Activated T-helper 9 cell treated with anti-CD3 and anti-CD28 coated beads, Interleukin-2, amount 50 U/mL, for 16 hours (primary cell): ENCODE data around the gene ACSS1.

ENCODE experiments used
- DNase-seq: peaks from one replicate; pipeline ENCODE4 v3.0.0-alpha.2; 2020; ENCODE audit warnings: low read depth

Gene ACSS1

DNA sequence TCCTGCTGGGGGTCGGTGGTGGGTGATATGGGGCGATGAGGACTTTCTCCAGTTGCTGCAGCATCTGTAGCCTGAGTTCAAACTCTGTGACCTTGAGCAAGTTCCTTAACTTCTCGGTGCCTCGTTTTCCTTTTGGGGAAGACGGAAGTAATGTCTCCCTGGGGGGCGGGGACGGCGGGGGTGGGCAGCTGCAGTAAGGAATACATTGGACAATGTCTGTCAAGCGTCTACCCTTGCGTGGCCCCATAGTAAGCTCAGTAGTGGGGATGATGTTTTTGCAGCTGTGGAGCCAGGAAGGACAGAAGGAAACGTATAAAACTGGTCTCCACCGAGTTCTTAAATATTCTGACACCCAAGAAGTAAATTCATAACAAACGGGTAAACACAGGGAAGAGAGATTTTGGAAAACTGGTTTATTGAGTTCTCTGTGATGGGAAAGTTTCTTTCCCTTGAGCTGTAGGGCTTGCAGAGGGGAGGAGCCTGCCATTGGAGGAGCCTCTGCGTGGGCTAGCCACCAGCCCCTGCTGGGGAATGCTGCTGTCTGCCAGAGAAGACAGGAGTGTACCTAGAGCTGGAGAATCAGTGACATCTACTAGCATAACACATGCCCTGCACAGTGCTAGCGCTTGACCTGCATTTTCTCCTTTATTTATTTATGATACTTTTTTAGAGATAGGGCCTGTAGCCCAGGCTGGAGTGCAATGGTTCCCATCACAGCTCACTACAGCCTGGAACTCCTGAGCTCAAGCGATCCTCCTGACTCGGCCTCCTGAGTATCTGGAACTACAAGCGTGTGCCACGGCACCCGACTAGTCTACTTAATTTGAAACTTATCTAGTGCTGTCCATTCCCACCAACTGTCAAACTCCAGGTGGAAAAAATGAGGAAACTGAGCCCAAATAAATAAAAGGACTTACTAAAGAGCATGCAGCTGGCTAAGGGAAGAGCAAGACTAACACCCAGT, 1.2 kb upstream of the ACSS1 start:
- DNase-seq: no peak

DNA sequence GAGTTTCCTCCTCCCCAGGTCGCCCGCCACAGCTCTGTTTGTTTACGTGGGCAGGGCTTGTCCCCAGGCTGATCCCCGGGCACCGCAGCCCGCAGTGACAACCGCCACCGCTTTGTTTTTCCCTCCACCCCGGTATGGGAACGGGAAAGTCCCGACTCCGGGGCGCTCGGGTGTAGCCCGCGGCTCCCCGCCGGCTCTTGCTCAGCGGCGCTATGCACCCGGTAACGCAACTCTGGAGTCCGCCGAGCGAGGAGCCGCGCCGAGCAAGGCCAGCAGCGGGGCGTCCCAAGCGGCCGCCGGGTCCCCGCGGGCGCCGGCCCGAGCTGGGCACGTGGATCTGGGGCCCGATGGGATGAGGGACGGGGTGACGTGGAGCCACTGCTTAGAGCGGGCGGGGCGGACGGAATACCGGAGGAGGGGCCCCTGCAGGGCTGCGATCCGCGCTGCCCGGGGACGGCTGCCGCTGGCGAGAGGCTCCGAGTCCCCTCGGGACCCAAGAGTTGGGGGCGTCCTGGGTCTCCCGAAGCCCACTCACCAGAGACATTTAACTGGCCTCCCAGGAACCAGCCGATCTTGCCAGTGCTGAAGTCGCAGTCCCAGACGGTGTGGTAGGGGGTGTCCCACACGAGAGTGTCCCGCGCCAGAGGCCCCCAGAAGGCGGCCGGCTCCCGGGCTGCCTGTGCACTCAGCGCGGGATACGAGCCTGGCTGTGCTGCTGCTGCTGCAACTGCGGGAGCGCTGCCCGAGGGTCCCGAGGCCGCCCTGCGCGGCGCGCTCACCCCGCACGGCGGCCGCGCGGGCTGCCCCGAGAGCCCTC, 497 bp downstream of the ACSS1 start:
- peak; percentile 70 for DNase-seq

DNA sequence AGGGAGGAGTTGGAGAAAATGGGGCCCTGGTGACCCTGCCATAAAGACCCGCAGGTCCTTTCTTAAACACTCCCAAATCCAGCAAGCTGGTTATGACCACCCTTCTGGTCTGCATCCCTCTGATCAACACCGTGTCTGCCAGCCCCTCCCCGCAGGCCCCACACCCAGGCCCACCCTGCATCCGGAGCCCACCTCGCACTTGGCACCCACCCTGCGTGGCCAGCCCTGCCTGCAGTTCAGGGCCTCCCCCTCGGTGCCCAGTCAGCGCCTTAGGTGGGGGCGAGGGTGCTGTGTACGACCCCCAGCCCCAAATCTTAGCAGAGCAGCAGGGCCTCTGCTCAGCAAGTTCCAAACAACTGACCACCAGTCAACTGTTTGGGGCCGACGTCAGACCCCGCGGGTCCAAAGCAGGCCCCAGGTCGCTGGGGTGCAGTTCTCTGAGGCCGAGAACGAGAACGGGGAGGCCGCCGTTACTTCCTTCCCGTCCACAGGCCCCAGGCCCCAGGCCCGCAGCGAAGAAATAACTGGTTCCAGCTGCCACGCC, 1.2 kb downstream of the ACSS1 start:
- no peak for DNase-seq

DNA sequence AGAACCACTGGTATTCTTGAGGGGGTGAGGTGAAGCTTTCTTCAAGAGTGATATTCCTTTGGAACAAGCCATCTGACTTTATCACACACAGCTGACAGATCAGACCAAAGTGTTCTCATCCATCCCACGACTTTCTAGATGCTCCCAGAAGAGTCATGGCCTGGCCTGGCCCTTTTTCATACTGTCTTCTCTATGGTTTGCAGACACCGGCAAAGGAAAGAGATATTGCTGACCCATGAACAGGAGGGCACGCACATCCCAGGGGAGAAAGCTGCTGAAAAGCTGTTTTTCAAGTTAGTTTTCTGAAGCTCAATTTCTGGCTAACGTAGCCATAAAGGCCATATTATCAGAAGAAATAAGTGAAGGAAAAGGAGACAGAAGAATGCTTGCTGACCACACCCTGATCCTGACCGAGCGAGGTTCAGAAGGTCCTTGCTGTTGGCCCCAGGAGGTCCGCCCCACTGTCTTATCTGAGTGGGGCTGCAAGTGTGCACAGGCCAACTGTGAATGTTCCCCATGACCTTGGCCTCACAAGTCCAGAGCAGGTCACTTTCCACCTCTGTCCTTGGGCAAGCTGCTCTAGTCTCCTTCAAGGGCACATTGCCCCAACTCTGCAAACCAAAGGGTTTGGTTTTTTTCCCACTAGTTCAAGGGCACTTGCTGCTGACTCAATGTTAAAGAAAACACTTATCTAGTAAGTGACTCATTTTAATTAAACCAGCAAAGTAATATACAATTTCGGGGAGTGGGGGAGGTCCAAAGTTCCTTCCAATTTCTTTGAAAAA, 2.0 kb downstream of the ACSS1 start:
- no peak for DNase-seq

DNA sequence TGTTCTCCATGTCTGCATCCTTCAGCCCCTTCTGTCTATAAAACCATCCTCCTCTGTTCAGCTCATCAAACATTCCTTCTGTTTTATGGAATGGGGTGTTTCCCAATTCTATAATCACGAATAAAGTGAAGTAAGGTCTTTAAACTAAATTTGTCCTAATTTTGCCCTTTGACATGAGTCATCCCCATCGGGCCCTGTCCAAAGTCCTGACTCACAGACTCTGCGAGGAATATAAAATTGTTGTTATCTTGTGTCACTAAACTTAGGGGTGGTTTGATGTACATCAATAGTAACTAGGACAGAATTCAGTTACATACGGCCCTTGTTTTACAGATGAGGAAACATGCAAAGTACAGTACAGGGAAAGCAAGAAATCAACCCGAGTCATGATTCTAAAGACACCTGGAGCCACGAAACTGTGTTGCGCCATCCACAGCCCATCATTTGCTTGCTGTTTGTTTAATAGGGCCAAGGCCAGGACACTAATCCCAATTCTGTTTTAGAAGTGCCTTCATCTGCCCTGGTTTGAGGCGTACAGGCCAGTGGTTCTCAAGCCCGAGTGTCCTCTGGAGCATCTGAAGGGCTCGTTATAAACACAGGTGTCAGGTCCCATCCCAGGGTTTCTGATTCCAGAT, 2.8 kb downstream of the ACSS1 start:
- no peak for DNase-seq

DNA sequence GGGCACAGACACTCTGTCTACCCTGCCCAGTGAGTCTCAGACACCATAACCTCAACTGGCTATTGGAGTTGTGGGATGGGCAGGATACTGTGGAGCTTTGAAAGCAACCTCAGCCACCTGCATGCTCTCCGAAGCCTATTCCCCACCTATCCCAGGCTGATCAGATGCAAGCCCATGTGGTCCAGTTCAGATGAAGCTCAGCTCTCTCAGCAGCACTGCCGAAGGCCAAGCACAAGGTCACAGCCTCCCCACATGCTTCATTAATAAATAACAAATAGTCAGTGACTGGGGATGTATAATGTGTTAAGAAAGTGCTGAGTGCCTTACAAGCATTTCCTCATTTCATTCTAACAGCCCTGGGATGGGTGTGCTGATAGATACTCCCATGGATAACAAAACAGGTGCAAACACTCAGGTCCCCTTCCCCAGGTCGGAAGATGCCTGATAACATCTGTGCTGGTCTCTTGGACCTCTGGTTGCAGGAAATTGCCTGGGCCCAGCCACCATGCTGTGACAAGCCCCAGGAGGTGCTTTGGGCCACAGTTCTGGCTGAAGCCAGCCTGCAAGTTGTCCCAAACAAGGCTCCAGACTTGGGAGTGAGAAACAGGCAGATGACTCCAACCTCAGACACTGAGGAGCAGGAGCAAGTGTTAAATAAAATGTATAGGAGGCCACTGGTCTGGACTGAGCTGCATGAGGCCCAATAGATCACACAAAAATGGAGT, 3.7 kb downstream of the ACSS1 start:
- no peak for DNase-seq

DNA sequence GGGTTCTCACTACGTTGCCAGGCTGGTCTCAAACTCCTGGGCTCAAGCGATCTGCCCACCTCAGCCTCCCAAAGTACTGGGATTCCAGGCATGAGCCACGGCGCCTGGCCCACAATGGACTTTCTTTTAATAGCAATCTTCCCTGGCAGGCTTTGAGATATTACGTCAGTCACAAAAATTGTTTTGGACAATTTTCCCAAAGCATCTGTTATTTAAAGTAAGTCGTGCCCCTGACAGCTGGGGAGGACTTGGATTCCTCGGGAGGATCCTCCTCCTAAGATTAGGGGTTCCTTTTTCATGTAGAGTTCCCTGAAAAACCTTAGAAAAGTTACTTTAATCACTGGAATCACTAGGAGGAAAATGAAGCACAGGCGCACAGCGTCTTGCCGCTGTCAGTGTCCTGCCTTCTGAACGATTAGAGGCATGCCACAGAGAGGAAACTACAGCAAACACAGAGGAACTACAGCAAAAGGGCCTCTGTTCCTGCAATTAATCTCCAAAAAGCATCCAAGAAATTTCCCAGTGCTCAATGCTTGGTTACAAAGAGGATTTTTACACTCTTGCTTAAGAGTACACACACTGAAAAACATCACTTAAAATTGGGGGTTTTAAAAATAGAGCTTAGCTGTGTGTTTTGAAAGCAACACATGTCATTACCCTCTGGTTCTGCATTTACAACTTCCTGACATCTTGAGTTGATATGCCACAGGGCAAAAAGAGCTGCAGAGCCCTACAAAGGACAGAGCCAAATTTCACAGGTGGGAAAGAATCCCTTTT, 4.5 kb downstream of the ACSS1 start:
- DNase-seq: no peak

DNA sequence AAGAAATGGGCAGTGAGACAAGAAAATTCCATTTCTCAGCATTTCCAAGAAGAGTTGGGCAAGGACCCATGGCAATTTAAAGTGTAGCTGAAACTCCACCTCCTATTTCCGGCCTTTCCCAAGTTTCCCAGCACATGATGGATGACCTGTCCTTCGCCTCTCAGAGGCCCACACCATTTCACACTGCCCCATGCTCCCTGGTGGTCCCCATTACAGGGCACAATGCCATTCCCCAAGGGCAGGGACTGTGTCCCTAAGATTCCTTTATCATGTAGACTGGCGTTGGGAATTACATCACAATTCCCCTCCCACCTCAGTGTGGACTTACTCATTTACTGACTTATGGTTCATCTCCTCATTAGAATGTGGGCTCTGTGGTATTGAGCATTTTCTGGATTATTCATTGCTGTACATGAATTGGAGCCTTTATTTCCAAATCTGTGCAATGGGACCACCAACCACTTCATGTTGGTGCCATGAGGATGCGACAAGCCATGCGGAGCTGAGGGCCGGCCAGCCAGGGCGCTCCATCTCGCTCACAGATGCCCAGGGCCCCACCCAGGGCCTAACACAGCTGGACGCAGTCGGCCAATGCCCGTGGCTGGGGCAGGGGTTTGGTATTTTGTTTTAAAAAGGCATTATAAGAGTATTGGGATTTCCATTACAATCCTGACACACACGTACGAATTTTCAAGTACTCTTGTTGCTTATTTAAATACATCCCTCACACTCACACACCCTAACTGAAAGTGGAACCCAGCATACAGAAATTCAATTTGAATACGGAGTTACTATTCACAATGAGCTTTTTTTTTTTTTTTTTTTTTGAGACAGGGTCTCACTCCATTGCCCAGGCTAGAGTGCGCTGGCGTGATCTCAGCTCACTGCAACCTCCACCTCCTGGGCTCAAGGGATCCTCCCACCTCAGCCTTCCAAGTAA, 5.4 kb downstream of the ACSS1 start:
- DNase-seq: no peak

DNA sequence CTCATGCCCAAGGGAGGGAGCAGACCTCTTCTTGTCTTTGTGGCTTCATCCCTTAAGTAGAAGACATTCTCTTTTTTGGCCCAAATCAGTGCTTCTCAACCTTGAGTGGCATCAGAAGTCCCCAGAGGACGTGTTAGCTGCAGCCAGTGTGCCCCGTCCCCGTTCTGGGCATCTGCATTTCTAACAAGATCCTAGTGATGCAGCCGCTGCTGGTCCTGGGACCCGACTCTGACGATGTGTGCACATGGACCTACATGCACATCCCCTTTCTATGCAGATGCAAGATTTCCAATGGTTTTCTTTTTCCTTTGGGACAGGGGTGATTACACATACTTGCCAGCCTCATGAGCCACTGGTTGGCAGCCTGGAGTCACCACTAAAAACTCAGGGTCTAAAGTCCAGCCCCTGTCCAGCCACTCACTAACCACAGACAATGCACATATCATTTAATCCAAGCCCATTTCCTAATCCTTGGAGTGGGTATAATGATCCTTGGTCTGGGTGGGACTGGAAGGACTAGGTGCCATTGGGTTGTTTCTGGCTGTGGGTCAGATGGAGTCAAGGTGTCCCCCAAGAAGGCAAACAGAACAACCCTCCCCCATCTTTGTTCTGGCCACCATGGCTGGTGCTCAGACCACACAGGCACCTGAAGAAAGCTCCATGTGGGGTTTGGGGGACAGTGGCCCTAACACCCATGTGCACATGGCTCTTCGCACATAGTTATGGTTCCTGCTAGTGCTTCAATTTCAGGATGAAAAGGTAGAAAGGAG, 6.4 kb downstream of the ACSS1 start:
- no peak for DNase-seq

DNA sequence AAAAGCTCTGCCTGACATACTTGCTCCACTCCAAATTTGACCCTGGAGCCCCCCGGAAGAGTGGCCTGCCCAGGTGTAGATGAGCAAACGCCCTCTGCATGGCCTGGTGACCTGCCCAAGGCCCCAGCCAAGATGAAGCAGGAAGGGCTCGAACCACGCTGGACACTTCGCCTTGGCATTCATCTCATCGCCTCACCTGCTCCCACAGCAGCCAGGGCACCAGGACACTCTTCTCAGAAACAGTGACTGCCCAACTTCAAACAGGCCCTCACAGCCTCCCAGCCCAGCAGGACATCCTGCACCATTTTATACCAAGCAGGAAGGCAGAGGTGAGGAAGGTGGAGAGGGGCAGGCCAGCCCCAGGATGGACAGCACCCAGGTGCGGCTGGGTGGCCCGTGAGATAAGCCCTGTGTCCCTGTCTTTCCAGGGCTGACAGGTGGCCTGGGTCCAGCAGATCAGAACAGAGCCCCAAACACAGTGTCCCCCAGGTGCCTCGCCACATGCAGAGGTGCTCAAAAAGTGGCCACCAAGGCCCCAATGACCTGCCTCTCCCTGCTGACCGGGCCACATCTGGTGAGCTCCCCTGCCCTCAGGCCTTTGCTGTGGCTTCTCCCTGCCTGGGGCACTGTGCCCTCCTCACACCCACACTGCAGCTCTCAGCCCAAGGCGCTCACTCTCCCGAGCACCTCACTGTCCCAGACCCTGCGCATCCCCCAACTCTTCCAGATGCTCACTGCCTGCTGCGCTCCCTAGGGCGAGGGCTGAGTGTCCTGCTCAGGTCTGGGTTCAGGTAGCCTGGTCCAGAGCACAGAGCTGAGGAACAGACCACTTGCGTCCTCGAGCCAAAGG, 7.2 kb downstream of the ACSS1 start:
- no peak for DNase-seq

DNA sequence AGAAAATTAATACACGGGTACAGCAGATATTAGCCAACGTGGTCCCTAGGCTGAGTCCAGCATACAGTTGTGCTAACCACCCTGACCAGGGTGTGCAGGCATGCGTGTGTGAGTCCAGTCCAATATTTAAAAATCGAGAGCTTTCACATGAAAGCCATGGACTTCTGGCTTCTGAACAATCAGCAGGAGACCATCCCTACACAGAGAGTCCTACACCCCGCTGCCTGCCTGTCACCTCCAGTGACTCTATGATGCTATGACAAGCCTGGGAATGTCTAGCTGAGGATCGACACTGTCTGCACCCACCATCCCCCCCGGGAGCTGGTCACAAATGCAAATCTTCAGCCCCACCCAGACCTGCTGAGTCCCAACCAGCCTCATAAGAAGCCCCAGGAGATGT, 7.9 kb downstream of the ACSS1 start:
- DNase-seq: no peak

DNA sequence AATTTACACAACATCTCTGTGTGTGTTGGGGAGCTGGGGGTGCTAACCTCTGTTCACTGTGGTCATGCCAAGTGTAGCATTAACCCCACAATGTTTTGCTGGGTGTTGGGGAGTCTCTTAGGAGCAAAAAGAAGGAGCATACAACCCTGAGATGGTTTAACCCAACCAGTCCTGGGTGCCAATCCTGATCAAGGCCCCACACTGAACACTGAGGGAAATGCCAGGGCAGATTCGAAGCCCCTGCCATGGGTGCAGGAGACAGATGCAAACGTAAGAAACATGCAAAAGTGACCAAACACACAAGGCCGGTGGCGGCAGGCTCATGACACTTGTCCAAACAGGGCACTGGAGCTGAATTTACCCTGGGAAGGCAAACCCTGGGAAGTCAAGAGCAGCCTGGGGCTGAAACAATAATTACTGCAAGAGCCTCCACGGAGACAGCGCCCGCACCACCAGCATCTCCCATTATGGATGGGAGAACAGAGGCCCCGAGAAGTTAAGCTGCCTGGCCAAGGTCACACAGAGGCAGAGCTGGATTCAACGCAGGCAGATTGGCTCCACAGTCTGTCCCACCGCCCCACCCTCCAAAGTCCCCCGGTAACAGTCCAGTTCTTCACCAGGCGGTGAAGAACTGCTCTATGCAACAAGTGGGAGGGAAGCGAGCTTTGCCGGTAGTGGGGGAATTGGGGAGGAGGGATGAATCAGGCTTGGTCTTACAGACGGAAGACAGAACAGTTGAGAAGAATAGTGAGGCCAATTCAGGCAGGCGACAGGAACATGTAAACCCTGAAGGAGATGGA, 8.5 kb downstream of the ACSS1 start:
- no peak for DNase-seq

DNA sequence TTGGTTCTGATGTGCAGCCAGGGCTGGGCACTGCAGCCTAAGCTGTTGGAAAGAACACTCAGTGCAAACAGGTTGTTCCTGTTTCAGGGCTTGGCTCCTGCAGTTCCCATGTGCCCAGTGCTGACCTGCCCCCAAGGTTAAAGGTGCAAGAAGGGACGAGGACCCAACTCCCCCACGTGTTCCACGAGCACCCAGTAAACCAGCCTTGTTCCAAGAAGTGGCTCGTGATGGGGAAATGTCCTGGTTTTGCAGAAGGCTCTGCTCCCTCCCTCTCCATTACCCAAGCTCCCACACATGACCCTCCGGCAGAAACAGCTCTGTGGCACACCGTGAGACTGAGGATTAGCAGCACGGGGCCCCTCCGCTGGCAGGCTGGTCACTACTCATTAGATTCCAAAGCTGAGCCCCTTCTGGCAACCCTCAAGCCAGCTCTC, 9.4 kb downstream of the ACSS1 start:
- DNase-seq: no peak

DNA sequence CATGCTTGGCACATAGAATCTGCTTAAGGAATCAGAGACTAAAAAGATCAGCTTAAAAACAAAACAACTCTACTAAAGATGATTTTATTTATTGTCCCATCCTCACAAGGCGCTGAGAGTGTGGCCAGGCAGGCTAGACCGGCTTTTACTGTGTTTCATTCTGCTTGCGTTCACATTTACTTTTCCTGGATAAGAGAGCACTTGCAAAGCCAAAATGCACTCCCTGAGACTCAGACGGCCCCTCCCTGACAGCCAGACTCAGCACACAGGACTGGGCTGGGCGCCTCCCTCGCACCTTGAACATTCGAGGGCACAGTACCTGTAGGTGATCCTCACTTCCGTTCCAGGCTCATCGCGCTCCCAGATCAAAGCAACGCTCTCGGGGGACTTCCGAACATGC, 10.2 kb downstream of the ACSS1 start:
- no peak for DNase-seq

DNA sequence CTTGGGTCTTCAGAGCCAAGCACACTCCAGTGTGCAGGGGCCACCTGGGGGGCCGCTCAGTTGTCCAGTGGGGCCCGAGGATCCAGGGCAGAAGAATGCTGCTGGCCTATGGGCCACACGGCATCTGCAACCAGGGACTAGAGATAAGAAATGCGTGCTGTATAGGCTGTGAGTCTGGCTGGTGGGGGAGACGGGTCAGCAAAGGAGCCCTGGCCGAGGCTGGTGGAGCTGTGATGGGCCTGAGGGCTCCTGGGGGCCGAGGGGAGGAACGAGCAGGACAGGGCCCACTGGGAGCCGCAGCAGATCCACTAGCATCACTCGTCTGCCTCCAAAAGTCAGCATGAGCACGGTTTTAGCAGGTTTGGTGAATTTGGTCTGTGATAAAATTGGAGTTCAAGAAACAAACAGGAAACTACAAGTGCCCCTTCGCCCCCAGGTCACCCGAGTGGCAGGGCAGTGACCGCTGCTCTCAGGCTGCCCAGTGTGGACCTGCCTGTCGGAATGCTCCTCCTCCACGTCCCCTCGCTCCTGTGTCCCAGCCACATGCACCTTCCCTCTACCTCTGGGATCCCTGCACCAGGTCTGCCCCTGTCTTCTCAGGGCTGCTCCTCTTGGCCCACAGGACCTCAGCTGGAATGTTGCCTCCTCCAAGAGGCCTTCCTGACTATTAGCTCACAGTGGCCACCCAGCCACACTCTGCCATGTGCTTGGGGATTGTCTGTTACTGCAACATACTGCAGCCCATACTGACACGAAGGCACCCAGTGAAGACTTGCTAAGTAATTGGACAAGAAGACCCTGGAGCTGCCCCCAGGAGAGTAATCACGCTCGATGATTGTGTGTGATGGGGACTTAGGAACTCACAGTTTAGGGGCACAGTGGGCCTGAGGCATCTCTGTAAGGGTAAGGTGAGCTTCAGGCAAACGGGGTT, 10.9 kb downstream of the ACSS1 start:
- DNase-seq: no peak
